ENCODE results near the gene CATSPERZ. TPM values are rescaled to one million over a fixed set of nuclear protein-coding genes. Genes with fewer than 3 reads are reported as not detected.

CATSPERZ gene
- total and polyA plus RNA-seq, 2 experiments from 2014 or later = 0.46 TPM; not detected in 1

DNA sequence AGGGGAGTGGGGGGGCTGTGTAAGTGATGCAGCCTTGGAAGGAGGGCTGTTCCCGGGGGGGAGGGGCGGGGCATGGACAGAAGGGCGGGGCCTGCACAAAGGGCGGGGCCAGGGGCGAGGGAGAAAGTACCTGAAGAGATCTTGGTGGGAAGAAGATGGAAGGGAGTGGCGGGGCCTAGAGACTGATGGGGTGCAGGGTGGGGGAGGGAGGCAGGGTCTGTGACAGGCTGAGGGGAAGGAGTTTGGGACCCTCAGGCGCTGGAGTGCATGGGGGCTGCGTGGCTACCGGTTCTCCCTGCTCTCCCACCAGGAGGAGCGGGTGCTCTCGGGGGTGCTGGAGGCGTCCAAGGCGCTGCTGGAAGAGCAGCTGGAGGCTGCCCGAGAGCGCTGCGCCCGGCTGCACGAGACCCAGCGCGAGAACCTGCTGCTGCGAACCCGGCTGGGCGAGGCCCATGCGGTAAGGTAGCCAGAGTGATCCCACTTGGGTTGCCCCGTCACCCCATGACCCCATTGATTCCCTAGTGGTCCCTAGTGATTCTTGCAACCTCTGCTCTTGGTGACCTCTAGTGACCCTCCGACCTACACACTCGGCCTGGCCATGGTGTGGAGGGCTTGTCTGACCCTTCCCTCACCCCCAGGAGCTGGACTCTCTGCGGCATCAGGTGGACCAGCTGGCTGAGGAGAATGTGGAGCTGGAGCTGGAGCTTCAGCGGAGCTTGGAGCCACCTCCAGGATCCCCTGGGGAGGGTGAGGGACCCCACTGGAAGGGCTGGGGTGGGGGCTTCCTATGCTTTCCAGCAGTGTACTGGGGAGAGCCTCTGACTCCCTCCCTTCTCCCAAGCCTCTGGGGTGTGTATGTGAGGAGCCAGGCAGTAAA, 42.9 kb downstream of the CATSPERZ start:
- Histone ChIP-seq H4K20me1 (ENCODE audit: insufficient read depth, poor library complexity, severe bottlenecking) (no peaks in the 10 kb centered on the region), H3K4me1 (ENCODE audit: insufficient read depth) (no peaks in the 10 kb centered on the region), H3K9me2 (replicated peaks; ENCODE audit: insufficient read depth) (no peaks in the 10 kb centered on the region), H2AFZ (no peak overlapping the region), H3K27ac (no peak overlapping the region), H3K27me3 (no peaks in the 10 kb centered on the region), H3K79me2 (no peaks in the 10 kb centered on the region), H3K36me3 (replicated peaks; ENCODE audit: insufficient read depth, low read depth) (no peaks in the 10 kb centered on the region), H3K4me3 (no peak overlapping the region), H3K9me3 (ENCODE audit: low read depth) (no peaks in the 10 kb centered on the region), H3K4me2 (peak overlapping the region; percentile 63)
- 93% methylated on average over 18 of the region's 29 CpGs for WGBS (ENCODE audit: low lambda C conversion rate, missing lambda C conversion rate)
- peak; percentile 2 for DNase-seq (ENCODE audit: low spot score)
- TF ChIP-seq EZH2 (IDR thresholded peaks at IDR 0.05; ENCODE audit: borderline replicate concordance) (no peak), EZH2phosphoT487 (IDR thresholded peaks at IDR 0.05; ENCODE audit: low read depth, severe bottlenecking, unreplicated experiment) (no peak), CTCF (IDR thresholded peaks at IDR 0.05; ENCODE audit: poor library complexity) (no peak)

GRCh38 chr11:64343767-64344559, 43.8 kb downstream of the CATSPERZ start:
- H3K79me2 ChIP-seq = no peaks in the 10 kb centered on the region
- no peaks in the 10 kb centered on the region for H3K4me1 ChIP-seq (ENCODE audit: insufficient read depth)
- no peak overlapping the region for H3K27ac ChIP-seq
- DNase-seq (ENCODE audit: low spot score) = peak; percentile 6
- H3K9me2 ChIP-seq (replicated peaks; ENCODE audit: insufficient read depth) = no peaks in the 10 kb centered on the region
- TF ChIP-seq CTCF (IDR thresholded peaks at IDR 0.05; ENCODE audit: poor library complexity) (peak; percentile 30), EZH2 (IDR thresholded peaks at IDR 0.05; ENCODE audit: borderline replicate concordance) (no peak)
- H3K36me3 ChIP-seq (replicated peaks; ENCODE audit: insufficient read depth, low read depth) = no peaks in the 10 kb centered on the region
- no peaks in the 10 kb centered on the region for H3K9me3 ChIP-seq (ENCODE audit: low read depth)
- 89% methylated on average over 18 of the region's 18 CpGs for WGBS (ENCODE audit: low lambda C conversion rate, missing lambda C conversion rate)
- no peak overlapping the region for H2AFZ ChIP-seq
- no peaks in the 10 kb centered on the region for H4K20me1 ChIP-seq (ENCODE audit: insufficient read depth, poor library complexity, severe bottlenecking)
- no peak overlapping the region for H3K4me3 ChIP-seq
- H3K4me2 ChIP-seq = no peak overlapping the region
- no peaks in the 10 kb centered on the region for H3K27me3 ChIP-seq

DNA sequence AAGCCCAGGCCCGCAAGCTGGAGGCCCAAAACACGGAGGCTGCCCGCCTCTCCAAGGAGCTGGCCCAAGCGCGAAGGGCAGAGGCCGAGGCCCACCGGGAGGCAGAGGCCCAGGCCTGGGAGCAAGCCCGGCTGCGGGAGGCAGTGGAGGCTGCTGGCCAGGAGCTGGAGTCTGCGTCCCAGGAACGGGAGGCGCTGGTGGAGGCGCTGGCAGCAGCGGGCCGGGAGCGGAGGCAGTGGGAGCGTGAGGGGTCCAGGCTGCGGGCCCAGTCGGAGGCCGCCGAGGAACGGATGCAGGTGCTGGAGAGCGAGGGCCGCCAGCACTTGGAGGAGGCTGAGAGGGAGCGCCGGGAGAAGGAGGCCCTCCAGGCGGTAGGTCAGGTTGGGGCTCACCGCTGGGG, 44.6 kb downstream of the CATSPERZ start:
- WGBS (ENCODE audit: low lambda C conversion rate, missing lambda C conversion rate) = 96% methylated on average over 24 of the region's 28 CpGs
- no peak overlapping the region for H3K4me3 ChIP-seq
- TF ChIP-seq EZH2phosphoT487 (IDR thresholded peaks at IDR 0.05; ENCODE audit: low read depth, severe bottlenecking, unreplicated experiment) (no peak), EZH2 (IDR thresholded peaks at IDR 0.05; ENCODE audit: borderline replicate concordance) (no peak), CTCF (IDR thresholded peaks at IDR 0.05; ENCODE audit: poor library complexity) (no peak)
- H3K4me2 ChIP-seq = no peak overlapping the region
- H3K36me3 ChIP-seq (replicated peaks; ENCODE audit: insufficient read depth, low read depth) = no peaks in the 10 kb centered on the region
- H3K27me3 ChIP-seq = no peaks in the 10 kb centered on the region
- no peaks in the 10 kb centered on the region for H3K9me3 ChIP-seq (ENCODE audit: low read depth)
- H3K4me1 ChIP-seq (ENCODE audit: insufficient read depth) = no peaks in the 10 kb centered on the region
- no peaks in the 10 kb centered on the region for H3K9me2 ChIP-seq (replicated peaks; ENCODE audit: insufficient read depth)
- H2AFZ ChIP-seq = no peak overlapping the region
- no peaks in the 10 kb centered on the region for H3K79me2 ChIP-seq
- DNase-seq (ENCODE audit: low spot score) = no peak
- no peaks in the 10 kb centered on the region for H4K20me1 ChIP-seq (ENCODE audit: insufficient read depth, poor library complexity, severe bottlenecking)
- H3K27ac ChIP-seq = no peak overlapping the region

Measured in hepatocyte (in vitro differentiated cells).